Erythroblast (primary cell): Measurements from ENCODE around the gene STAC.

Experiments
- GATA1 ChIP-seq: IDR thresholded peaks from 2 replicates; pipeline ENCODE4 v1.6.1; 2011; ENCODE audit warnings: low read depth, mild to moderate bottlenecking, control low read depth, low read length, moderate library complexity
- POLR2A ChIP-seq: IDR thresholded peaks from 2 replicates; pipeline ENCODE4 v1.6.1; 2011; ENCODE audit warnings: mild to moderate bottlenecking, low read length

- no peak for TF ChIP-seq GATA1
- no peak for TF ChIP-seq POLR2A
Measured at GRCh38 chr3:36521007-36521379, 140.7 kb downstream of the STAC start.
